GM12878 (cell line): ENCODE results near the gene ZDHHC1. TPM values are rescaled to one million over a fixed set of nuclear protein-coding genes. Genes with fewer than 3 reads are reported as not detected.

Experiments
- ATAC-seq: fragments of 200-7000 bp; cut with Tn5 transposase; 3 replicates; pipeline ENCODE4 v1.9.1; 2020; ENCODE audit warnings: mild to moderate bottlenecking, moderate library complexity
- BruUV-seq: library from RNA; stranded (reverse); fragments of 400-500 nt; replicated peaks from 2 replicates; lab custom pipeline; 2021; lab: Mats Ljungman, UMichigan
- CTCF ChIA-PET: fragments of 300-600 bp; sonication (Branson Sonifier 250); formaldehyde crosslinking; extraction: SDS; loops from one replicate; lab custom pipeline; 2021; ENCODE audit warnings: inconsistent platforms; lab: Yijun Ruan, JAX
- POLR2A ChIA-PET: fragments of 350-600 bp; formaldehyde crosslinking; extraction: SDS; loops from one replicate; lab custom pipeline; 2021; ENCODE audit warnings: inconsistent platforms; lab: Charles Lee
- RAD21 ChIA-PET: fragments of 300-600 bp; sonication (Branson Sonifier 250); formaldehyde crosslinking; loops from one replicate; lab custom pipeline; 2023; ENCODE audit warnings: antibody characterized with exemption; ENCODE audit not compliant: unreplicated experiment; lab: Charles Lee
- SMC1A ChIA-PET: fragments of 300-600 bp; sonication (Branson Sonifier 250); formaldehyde crosslinking; loops from one replicate; lab custom pipeline; 2023; ENCODE audit not compliant: unreplicated experiment, uncharacterized antibody; lab: Charles Lee
- DNase-seq: peaks from one replicate; pipeline ENCODE4 v3.0.0-alpha.2; 2011; ENCODE audit warnings: low read depth, low spot score
- FAIRE-seq: peaks from 3 replicates; lab custom pipeline; 2011; peaks lifted over from hg19 to GRCh38; lab: Jason Lieb, UNC
- H2AFZ ChIP-seq: 2 replicates; pipeline ENCODE4 v1.6.0; 2011; ENCODE audit warnings: low read depth, low read length, control low read depth; ENCODE audit not compliant: control insufficient read depth
- H3K27ac ChIP-seq: 2 replicates; pipeline ENCODE4 v1.5.1; 2011; ENCODE audit warnings: control low read depth; ENCODE audit not compliant: control insufficient read depth, insufficient read depth
- H3K27me3 ChIP-seq, 2 experiments: replicated peaks in 1 of 2; 2 replicates each; pipeline versions ENCODE4 v1.6.0 to v1.6.1; 2011; ENCODE audit warnings: low read length in 1 of 2; ENCODE audit not compliant: control insufficient read depth in 2 of 2, insufficient read depth in 2 of 2
- H3K36me3 ChIP-seq, 2 experiments: 2 replicates each; pipeline ENCODE4 v1.5.1; 2011; ENCODE audit warnings: low read length in 1 of 2; ENCODE audit not compliant: control insufficient read depth in 2 of 2, insufficient read depth in 2 of 2
- H3K4me1 ChIP-seq: 2 replicates; pipeline ENCODE4 v1.6.1; 2011; ENCODE audit warnings: mild to moderate bottlenecking, low read length, moderate library complexity, mixed read lengths; ENCODE audit not compliant: control insufficient read depth, insufficient read depth
- H3K4me2 ChIP-seq: 2 replicates; pipeline ENCODE4 v1.6.0; 2011; ENCODE audit warnings: control low read depth; ENCODE audit not compliant: control insufficient read depth, insufficient read depth
- H3K4me3 ChIP-seq: fragments of 200-600 bp; sonication (generic); 2 replicates; pipeline ENCODE4 v1.5.1; 2016
- H3K79me2 ChIP-seq: 2 replicates; pipeline ENCODE4 v1.6.0; 2011; ENCODE audit warnings: low read length; ENCODE audit not compliant: control insufficient read depth, insufficient read depth
- H3K9ac ChIP-seq: 2 replicates; pipeline ENCODE4 v1.8.0; 2011; ENCODE audit warnings: low read length, control low read depth, mixed read lengths; ENCODE audit not compliant: control insufficient read depth, insufficient read depth
- H3K9me3 ChIP-seq: replicated peaks from 3 replicates; pipeline ENCODE4 v1.5.1; 2011; ENCODE audit warnings: mild to moderate bottlenecking, low read length; ENCODE audit not compliant: control insufficient read depth, insufficient read depth
- H4K20me1 ChIP-seq: 2 replicates; pipeline ENCODE4 v1.6.0; 2011; ENCODE audit not compliant: control insufficient read depth, insufficient read depth
- CHD1 ChIP-seq: IDR thresholded peaks from 2 replicates; pipeline ENCODE4 v1.6.1; 2012; ENCODE audit warnings: low read depth, low read length, improper control_type of control experiment
- EGR1 ChIP-seq, 2 experiments: IDR thresholded peaks; 1 replicate in 1 of 2; 2 replicates in 1 of 2; pipeline ENCODE4 v1.6.1; 2011 to 2012; ENCODE audit warnings: low read depth in 2 of 2, low read length in 2 of 2, borderline replicate concordance in 1 of 2, mild to moderate bottlenecking in 1 of 2, moderate library complexity in 1 of 2
- MAX ChIP-seq: IDR thresholded peaks from 2 replicates; pipeline ENCODE4 v1.6.1; 2012; ENCODE audit warnings: low read depth, low read length, improper control_type of control experiment
- WGBS: methylation state at CpG from one replicate; pipeline ENCODE4 v1.1.6; 2016; ENCODE audit warnings: low lambda C conversion rate; ENCODE audit not compliant: insufficient replicate concordance, insufficient coverage; ENCODE audit errors: missing lambda C conversion rate; 5-methylcytosine and 5-hydroxymethylcytosine counted together
- in situ Hi-C: fragments of 300-500 bp; cut with MboI; formaldehyde crosslinking; loops from 9 replicates; pipeline ENCODE4 v1.14.3; 2018; ENCODE audit warnings: mixed read lengths
- intact Hi-C: fragments of 100-400 bp; cut with micrococcal nuclease; formaldehyde crosslinking; loops from one replicate; pipeline ENCODE4 v1.14.2; 2022; ENCODE audit not compliant: unreplicated experiment
- polyA plus RNA-seq, 11 experiments: library from polyadenylated mRNA; depleted of rRNA in 4 of 11; unstranded in 6 of 11; stranded (reverse) in 5 of 11; fragments of >200 nt; fragmentation: Nextera tagmentation in 4 of 11; fragmentation: Illumina TruSeq in 1 of 11; extraction: Ambion mirVana in 4 of 11; extraction: Trizol in 1 of 11; gene quantifications; 1 replicate in 1 of 11; 2 replicates in 10 of 11; pipeline versions ENCODE4 v1.2.1 to v1.2.3, GENCODE V29; 2011 to 2016; ENCODE audit warnings: inconsistent platforms in 2 of 11, missing spikeins in 2 of 11, low read depth in 1 of 11
- total RNA-seq, 4 experiments: library from RNA; depleted of rRNA in 3 of 4; stranded (reverse); fragments of >200 nt in 3 of 4; fragmentation: Illumina TruSeq in 1 of 4; extraction: Trizol in 1 of 4; gene quantifications; 2 replicates each; pipeline versions ENCODE4 v1.2.1 to v1.2.3, GENCODE V29; 2013 to 2021

Gene ZDHHC1
- total and polyA plus RNA-seq, 10 of the 15 experiments (the other 5 are each of a cell fraction or from before 2014, with no cell fraction given) = 0.07 to 1.2 (median 0.66) TPM; not detected in 2

GRCh38 chr16:67384778-67385510, 31.3 kb downstream of the ZDHHC1 start:
- H3K4me2 ChIP-seq = no peak overlapping the region
- RAD21 ChIA-PET = no interaction called here
- TF ChIP-seq EGR1 (IDR thresholded peaks at IDR 0.05; ENCODE audit: borderline replicate concordance in 1 of 2, low read depth in 2 of 2, low read length in 2 of 2) = no peak
- TF ChIP-seq, all 136 proteins: peak for 0
- 56% methylated on average over 8 of the region's 8 CpGs for WGBS
- no peak overlapping the region for H3K27ac ChIP-seq
- intact Hi-C loops = no loop called here
- ChIA-PET POLR2A (no interaction called here), SMC1A (no interaction called here), CTCF (interaction anchor here (0.5 to 1.1 kb wide), 3 partner anchors 17 to 132 kb away, joined by 3 to 5 read pairs (median 4); no protein-coding TSS in a partner anchor)
- no TSS peak for BruUV-seq
- no peaks in the 10 kb centered on the region for H3K79me2 ChIP-seq
- DNase-seq (no peak), ATAC-seq (no peak), FAIRE-seq (no peak)
- H2AFZ ChIP-seq = no peak overlapping the region
- no peaks in the 10 kb centered on the region for H4K20me1 ChIP-seq
- in situ Hi-C loops = no loop called here
- H3K9me3 ChIP-seq = no peaks in the 10 kb centered on the region
- H3K4me3 ChIP-seq = no peak overlapping the region
- no peaks in the 10 kb centered on the region for H3K4me1 ChIP-seq
- H3K27me3 ChIP-seq = no peaks in the 10 kb centered on the region; a peak in 2 of 4 replicates
- no peak overlapping the region for H3K9ac ChIP-seq
- no peaks in the 10 kb centered on the region for H3K36me3 ChIP-seq

DNA sequence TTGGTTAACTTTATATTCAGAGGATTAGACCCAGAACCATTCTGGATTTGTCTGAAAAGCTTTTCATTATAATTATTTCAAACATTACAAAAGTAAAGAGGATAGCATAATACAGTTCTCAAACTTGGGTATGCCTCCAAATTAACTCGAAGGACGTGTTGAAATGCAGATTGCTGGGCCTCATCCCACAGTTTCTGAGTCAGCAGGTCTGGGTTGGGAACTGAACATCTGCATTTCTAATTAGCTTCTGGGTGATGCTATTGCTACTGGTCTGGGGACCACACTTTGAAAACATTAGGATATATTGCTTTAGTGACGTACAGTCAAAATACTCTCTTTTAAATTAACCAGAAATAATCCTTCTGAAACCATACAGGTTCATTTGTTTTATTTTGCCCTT, 33.0 kb downstream of the ZDHHC1 start:
- Histone ChIP-seq H3K9ac (no peak overlapping the region), H3K4me2 (no peak overlapping the region), H3K79me2 (no peaks in the 10 kb centered on the region), H3K27ac (no peak overlapping the region), H3K4me1 (no peaks in the 10 kb centered on the region), H4K20me1 (no peaks in the 10 kb centered on the region), H3K9me3 (no peaks in the 10 kb centered on the region), H2AFZ (no peak overlapping the region), H3K27me3 (no peaks in the 10 kb centered on the region; a peak in 2 of 4 replicates), H3K4me3 (no peak overlapping the region), H3K36me3 (no peaks in the 10 kb centered on the region)
- RAD21 ChIA-PET = interaction anchor here (1.4 kb wide), 1 partner anchor 16 kb away, joined by 3 read pairs; no protein-coding TSS in a partner anchor
- DNase-seq = no peak
- BruUV-seq = no TSS peak
- WGBS = 24% methylated on average over 3 of the region's 3 CpGs
- no peak for FAIRE-seq
- SMC1A ChIA-PET = interaction anchor here (1.4 kb wide), 1 partner anchor 45 kb away, joined by 4 read pairs; no protein-coding TSS in a partner anchor
- in situ Hi-C loops = no loop called here
- ATAC-seq = no peak
- POLR2A ChIA-PET = no interaction called here
- intact Hi-C loops = no loop called here
- CTCF ChIA-PET = interaction anchor here (1.1 to 1.4 kb wide), 2 partner anchors 16 to 65 kb away, joined by 3 to 4 read pairs; no protein-coding TSS in a partner anchor
- no peak for TF ChIP-seq EGR1 (IDR thresholded peaks at IDR 0.05; ENCODE audit: borderline replicate concordance in 1 of 2, low read depth in 2 of 2, low read length in 2 of 2)
- TF ChIP-seq MAX = no peak
- TF ChIP-seq CHD1 = no peak
